OCI-LY1 (cell line): ENCODE measurements around the gene SMU1.

Experiments used
- H2AFZ ChIP-seq: fragments of 200-600 bp; sonication (generic), shearing (Covaris generic); 2 replicates; pipeline ENCODE4 v1.6.0; 2014; ENCODE audit warnings: antibody characterized with exemption, mild to moderate bottlenecking, low read length
- H3F3A ChIP-seq: fragments of 200-600 bp; sonication (generic), shearing (Covaris generic); 2 replicates; pipeline ENCODE4 v1.6.0; 2014; ENCODE audit warnings: mild to moderate bottlenecking, antibody characterized with exemption, low read length, moderate library complexity; ENCODE audit not compliant: insufficient read depth
- H3K27ac ChIP-seq: fragments of 200-600 bp; sonication (generic); 2 replicates; pipeline ENCODE4 v1.5.1; 2014; ENCODE audit warnings: low read length, mixed run types, mild to moderate bottlenecking, low read depth; ENCODE audit not compliant: poor library complexity, severe bottlenecking
- H3K27me3 ChIP-seq: fragments of 200-600 bp; sonication (generic); 2 replicates; pipeline ENCODE4 v1.6.0; 2014; ENCODE audit warnings: antibody characterized with exemption, mild to moderate bottlenecking, low read length, moderate library complexity; ENCODE audit not compliant: insufficient read depth
- H3K36me3 ChIP-seq: fragments of 200-600 bp; sonication (generic); 2 replicates; pipeline ENCODE4 v1.6.1; 2014; ENCODE audit warnings: mild to moderate bottlenecking, antibody characterized with exemption, low read length, moderate library complexity, mixed read lengths; ENCODE audit not compliant: insufficient read depth
- H3K4me1 ChIP-seq: fragments of 200-600 bp; sonication (generic); 2 replicates; pipeline ENCODE4 v1.5.1; 2014; ENCODE audit warnings: mild to moderate bottlenecking, low read length, moderate library complexity; ENCODE audit not compliant: insufficient read depth, severe bottlenecking
- H3K4me2 ChIP-seq: fragments of 200-600 bp; sonication (generic), shearing (Covaris generic); 2 replicates; pipeline ENCODE4 v1.6.1; 2014; ENCODE audit warnings: low read length
- H3K4me3 ChIP-seq: fragments of 200-600 bp; sonication (generic); 2 replicates; pipeline ENCODE4 v1.5.1; 2014; ENCODE audit warnings: low read length, low read depth, mild to moderate bottlenecking, mixed read lengths; ENCODE audit not compliant: poor library complexity, severe bottlenecking
- H3K79me2 ChIP-seq: fragments of 200-600 bp; shearing (Covaris generic); 2 replicates; pipeline ENCODE4 v1.6.1; 2016; ENCODE audit warnings: mixed run types, low read length, mixed read lengths; ENCODE audit not compliant: insufficient read depth
- H3K9ac ChIP-seq: fragments of 200-600 bp; sonication (generic), shearing (Covaris generic); 2 replicates; pipeline ENCODE4 v1.6.1; 2014; ENCODE audit warnings: mild to moderate bottlenecking, low read length, mixed read lengths
- H3K9me2 ChIP-seq: fragments of 200-600 bp; sonication (generic), shearing (Covaris generic); 2 replicates; pipeline ENCODE4 v1.6.1; 2014; ENCODE audit warnings: low read depth, mild to moderate bottlenecking, low read length, mixed read lengths
- H3K9me3 ChIP-seq: fragments of 200-600 bp; shearing (Covaris generic); 2 replicates; pipeline ENCODE4 v1.6.1; 2014; ENCODE audit warnings: low read length, mixed read lengths
- H4K20me1 ChIP-seq: fragments of 200-600 bp; sonication (generic), shearing (Covaris generic); 2 replicates; pipeline ENCODE4 v1.6.0; 2016; ENCODE audit warnings: mild to moderate bottlenecking, low read length; ENCODE audit not compliant: insufficient read depth
- CTCF ChIP-seq: fragments of 200-600 bp; sonication (generic), shearing (Covaris generic); IDR thresholded peaks from 2 replicates; pipeline ENCODE4 v1.5.1; 2017; ENCODE audit warnings: mild to moderate bottlenecking, antibody characterized with exemption, low read length, moderate library complexity, mixed read lengths
- EZH2 ChIP-seq: fragments of 200-600 bp; sonication (generic), shearing (Covaris generic); IDR thresholded peaks from 2 replicates; pipeline ENCODE4 v1.8.0; 2017; ENCODE audit warnings: borderline replicate concordance, mixed run types, mild to moderate bottlenecking, antibody characterized with exemption, low read length, moderate library complexity, mixed read lengths

Gene SMU1

GRCh38 chr9:33032865-33033264 is 43.6 kb downstream of the SMU1 start:
- H3K4me1 ChIP-seq: peaks cover 12% of the 10 kb centered on the region
- H3K4me2 ChIP-seq: no peak overlapping the region
- TF ChIP-seq EZH2 (no peak), CTCF (no peak)
- no peak overlapping the region for H3K27ac ChIP-seq
- H4K20me1 ChIP-seq: peaks cover 4% of the 10 kb centered on the region; the same call in 1 of the 2 replicates
- H3K79me2 ChIP-seq: peaks cover 43% of the 10 kb centered on the region
- H3K27me3 ChIP-seq: no peaks in the 10 kb centered on the region
- no peak overlapping the region for H3K9ac ChIP-seq
- no peaks in the 10 kb centered on the region for H3K9me3 ChIP-seq
- H3F3A ChIP-seq: peaks cover 4% of the 10 kb centered on the region; the same call in 1 of the 2 replicates
- H3K36me3 ChIP-seq: peaks cover 100% of the 10 kb centered on the region
- no peak overlapping the region for H2AFZ ChIP-seq
- no peaks in the 10 kb centered on the region for H3K9me2 ChIP-seq
- no peak overlapping the region for H3K4me3 ChIP-seq

DNA sequence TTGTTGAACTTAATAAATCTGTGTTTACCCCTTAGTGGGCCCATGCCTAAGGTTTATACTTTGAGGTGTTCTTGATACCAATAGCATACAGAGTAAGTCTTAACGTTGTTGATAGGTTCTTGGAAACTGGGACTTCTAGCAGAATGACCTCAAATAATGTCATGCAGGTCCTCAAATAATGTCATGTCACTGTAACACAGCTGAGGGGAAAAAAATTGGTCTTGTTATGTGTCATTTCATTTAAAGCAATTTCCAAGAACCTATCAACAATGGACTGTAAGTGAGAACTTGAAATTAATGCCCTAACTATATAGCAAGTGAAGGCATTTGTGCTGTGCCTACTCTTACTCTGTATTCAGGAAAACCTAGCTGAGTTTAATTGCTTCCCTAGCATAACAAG is 44.2 kb downstream of the SMU1 start:
- Histone ChIP-seq H4K20me1 (peaks cover 4% of the 10 kb centered on the region; the same call in 1 of the 2 replicates), H3K79me2 (peaks cover 48% of the 10 kb centered on the region), H3F3A (peaks cover 4% of the 10 kb centered on the region; the same call in 1 of the 2 replicates), H3K27ac (no peak overlapping the region), H3K9me2 (no peaks in the 10 kb centered on the region), H3K4me2 (no peak overlapping the region), H3K4me1 (peaks cover 17% of the 10 kb centered on the region), H3K36me3 (peaks cover 100% of the 10 kb centered on the region), H3K9me3 (no peaks in the 10 kb centered on the region), H3K27me3 (no peaks in the 10 kb centered on the region), H3K4me3 (no peak overlapping the region), H2AFZ (no peak overlapping the region), H3K9ac (no peak overlapping the region)
- TF ChIP-seq EZH2 (no peak), CTCF (no peak)

- no peak overlapping the region for H3K4me3 ChIP-seq
- peaks cover 99% of the 10 kb centered on the region for H3K36me3 ChIP-seq
- H3K9me2 ChIP-seq: no peaks in the 10 kb centered on the region
- no peak for TF ChIP-seq EZH2
- no peak for TF ChIP-seq CTCF
- H3K27ac ChIP-seq: no peak overlapping the region
- H3F3A ChIP-seq: no peaks in the 10 kb centered on the region
- H3K4me2 ChIP-seq: no peak overlapping the region
- no peaks in the 10 kb centered on the region for H3K27me3 ChIP-seq
- peaks cover 6% of the 10 kb centered on the region; the same call in 1 of the 2 replicates for H4K20me1 ChIP-seq
- peaks cover 68% of the 10 kb centered on the region for H3K79me2 ChIP-seq
- no peaks in the 10 kb centered on the region for H3K9me3 ChIP-seq
- H3K4me1 ChIP-seq: peaks cover 31% of the 10 kb centered on the region
- no peak overlapping the region for H3K9ac ChIP-seq
- H2AFZ ChIP-seq: no peak overlapping the region
Measured at GRCh38 chr9:33030285-33030684, 46.2 kb downstream of the SMU1 start.
